SK-N-SH treated with all-trans-retinoic acid at 6 μM for 48 hours (cell line): Measurements from ENCODE around the gene OBSL1.
A peak's percentile ranks its signal among the peaks of the same experiment; 100 is the strongest.

ENCODE experiments used
- ATAC-seq: fragments of 200-7000 bp; cut with Tn5 transposase; 3 replicates; pipeline ENCODE4 v1.9.1; 2020; ENCODE audit warnings: mild to moderate bottlenecking, moderate library complexity
- ARNTL ChIP-seq: fragments of 450-650 bp; formaldehyde crosslinking; IDR thresholded peaks from 2 replicates; pipeline ENCODE4 v1.5.0; 2020; ENCODE audit warnings: low read depth, mild to moderate bottlenecking, moderate library complexity, borderline replicate concordance
- BACH2 ChIP-seq: fragments of 250-450 bp; sonication (Bioruptor Pico); IDR thresholded peaks from 2 replicates; pipeline ENCODE4 v1.9.0; 2021; ENCODE audit warnings: mild to moderate bottlenecking, borderline replicate concordance
- CREB5 ChIP-seq: fragments of 250-450 bp; sonication (Bioruptor Pico); IDR thresholded peaks from 2 replicates; pipeline ENCODE4 v1.5.1; 2020; ENCODE audit warnings: low read depth, mild to moderate bottlenecking, moderate library complexity
- CSDC2 ChIP-seq: fragments of 250-450 bp; sonication (Bioruptor Pico); IDR thresholded peaks from 2 replicates; pipeline ENCODE4 v1.5.0; 2020; ENCODE audit warnings: mild to moderate bottlenecking, moderate library complexity
- CSRNP3 ChIP-seq: fragments of 250-450 bp; sonication (Bioruptor Pico); IDR thresholded peaks from 2 replicates; pipeline ENCODE4 v1.5.1; 2021; ENCODE audit warnings: mild to moderate bottlenecking, moderate library complexity
- ESRRG ChIP-seq: fragments of 250-450 bp; sonication (Bioruptor Pico); IDR thresholded peaks from 2 replicates; pipeline ENCODE4 v1.6.1; 2021; ENCODE audit warnings: mild to moderate bottlenecking
- GLIS3 ChIP-seq: fragments of 250-450 bp; sonication (Bioruptor Pico); IDR thresholded peaks from 2 replicates; pipeline ENCODE4 v1.5.0; 2020; ENCODE audit warnings: mild to moderate bottlenecking, moderate library complexity
- ISL1 ChIP-seq: fragments of 250-450 bp; sonication (Bioruptor Pico); IDR thresholded peaks from 2 replicates; pipeline ENCODE4 v2.1.2; 2022; ENCODE audit warnings: mild to moderate bottlenecking, moderate library complexity
- OSR1 ChIP-seq: fragments of 250-450 bp; sonication (Bioruptor Pico); IDR thresholded peaks from 2 replicates; pipeline ENCODE4 v1.8.0; 2022; ENCODE audit warnings: moderate library complexity, mild to moderate bottlenecking, inconsistent platforms
- PATZ1 ChIP-seq: fragments of 250-450 bp; sonication (Bioruptor Pico); IDR thresholded peaks from 2 replicates; pipeline ENCODE4 v1.8.0; 2020; ENCODE audit warnings: mild to moderate bottlenecking, moderate library complexity, borderline replicate concordance
- POU6F1 ChIP-seq: fragments of 250-450 bp; sonication (Bioruptor Pico); IDR thresholded peaks from 2 replicates; pipeline ENCODE4 v1.8.0; 2021; ENCODE audit warnings: low read depth, mild to moderate bottlenecking, moderate library complexity, borderline replicate concordance
- PPARA ChIP-seq: fragments of 250-450 bp; sonication (Bioruptor Pico); IDR thresholded peaks from 2 replicates; pipeline ENCODE4 v1.5.0; 2020; ENCODE audit warnings: mild to moderate bottlenecking, borderline replicate concordance
- RARB ChIP-seq: fragments of 250-450 bp; sonication (Bioruptor Pico); IDR thresholded peaks from 2 replicates; pipeline ENCODE4 v1.8.0; 2021; ENCODE audit warnings: mild to moderate bottlenecking, moderate library complexity
- TCF4 ChIP-seq: fragments of 250-450 bp; sonication (Bioruptor Pico); IDR thresholded peaks from 2 replicates; pipeline ENCODE4 v1.8.0; 2021; ENCODE audit warnings: mild to moderate bottlenecking, moderate library complexity, borderline replicate concordance
- TOX ChIP-seq: fragments of 250-450 bp; sonication (Bioruptor Pico); IDR thresholded peaks from 2 replicates; pipeline ENCODE4 v1.8.0; 2021; ENCODE audit warnings: mild to moderate bottlenecking, moderate library complexity, borderline replicate concordance
- TSHZ2 ChIP-seq: fragments of 250-450 bp; sonication (Bioruptor Pico); IDR thresholded peaks from 2 replicates; pipeline ENCODE4 v1.5.0; 2020; ENCODE audit warnings: mild to moderate bottlenecking, moderate library complexity
- ZC3H10 ChIP-seq: fragments of 250-450 bp; sonication (Bioruptor Pico); IDR thresholded peaks from 2 replicates; pipeline ENCODE4 v1.5.1; 2021; ENCODE audit warnings: mild to moderate bottlenecking, moderate library complexity
- ZNF565 ChIP-seq: fragments of 450-650 bp; formaldehyde crosslinking; conservative IDR thresholded peaks from 2 replicates; pipeline ENCODE4 v1.5.0; 2020; ENCODE audit warnings: low read depth, mild to moderate bottlenecking, moderate library complexity
- ZNF70 ChIP-seq: fragments of 450-650 bp; formaldehyde crosslinking; IDR thresholded peaks from 2 replicates; pipeline ENCODE4 v1.5.0; 2020; ENCODE audit warnings: mild to moderate bottlenecking, moderate library complexity
- ZNF8 ChIP-seq: fragments of 450-650 bp; formaldehyde crosslinking; IDR thresholded peaks from 2 replicates; pipeline ENCODE4 v1.5.0; 2020; ENCODE audit warnings: mild to moderate bottlenecking, moderate library complexity

The OBSL1 gene

GRCh38 chr2:219571311-219572236, at the start of gene OBSL1:
Gene OBSL1 (minus strand): TSS chr2:219571539. CDS start chr2:219571232, 307 bp downstream.
- TF ChIP-seq BACH2 (CRISPR knock-in tag) (no peak), TSHZ2 (CRISPR knock-in tag) (0 out of 2 replicates have a peak, but pooled peaks have one; percentile 24)
- ATAC-seq: peak; percentile 84

GRCh38 chr2:219620546-219620945, 49.2 kb upstream of the OBSL1 start:
- ATAC-seq: no peak
- no peak for TF ChIP-seq TSHZ2 (CRISPR knock-in tag)
- no peak for TF ChIP-seq ARNTL (CRISPR knock-in tag)
- TF ChIP-seq PPARA (CRISPR knock-in tag): no peak
- TF ChIP-seq BACH2 (CRISPR knock-in tag): no peak
- no peak for TF ChIP-seq CSDC2 (CRISPR knock-in tag)
- TF ChIP-seq RARB (CRISPR knock-in tag): no peak
- TF ChIP-seq TCF4 (CRISPR knock-in tag): no peak
- no peak for TF ChIP-seq ESRRG
- TF ChIP-seq ZNF8 (CRISPR knock-in tag): no peak
- TF ChIP-seq PATZ1 (CRISPR knock-in tag): no peak
- no peak for TF ChIP-seq TOX (CRISPR knock-in tag)
- TF ChIP-seq ZNF70 (CRISPR knock-in tag): no peak
- TF ChIP-seq ZNF565 (CRISPR knock-in tag): no peak
- TF ChIP-seq ISL1 (CRISPR knock-in tag): no peak
- no peak for TF ChIP-seq CSRNP3 (CRISPR knock-in tag)
- no peak for TF ChIP-seq ZC3H10 (CRISPR knock-in tag)
- TF ChIP-seq OSR1 (CRISPR knock-in tag): no peak
- no peak for TF ChIP-seq CREB5 (CRISPR knock-in tag)
- TF ChIP-seq POU6F1 (CRISPR knock-in tag): no peak
- no peak for TF ChIP-seq GLIS3 (CRISPR knock-in tag)
- TF ChIP-seq, all 23 proteins: peak for 0
